Mesendoderm (in vitro differentiated cells): ENCODE results near the gene HMCN1.

ENCODE experiments used
- DNase-seq: peaks from one replicate; pipeline ENCODE4 v3.0.0; 2013
- H2AK5ac ChIP-seq: 2 replicates; pipeline ENCODE4 v1.6.1; 2013; ENCODE audit warnings: low read length, inconsistent platforms
- H2BK120ac ChIP-seq: 2 replicates; pipeline ENCODE4 v1.6.1; 2013; ENCODE audit warnings: low read depth, mild to moderate bottlenecking, low read length, moderate library complexity, mixed read lengths
- H2BK15ac ChIP-seq: replicated peaks from 2 replicates; pipeline ENCODE4 v1.6.1; 2013; ENCODE audit warnings: low read depth, mild to moderate bottlenecking, moderate library complexity
- H2BK5ac ChIP-seq: 2 replicates; pipeline ENCODE4 v1.6.1; 2013; ENCODE audit warnings: low read length, inconsistent platforms
- H3K18ac ChIP-seq: 2 replicates; pipeline ENCODE4 v1.6.1; 2013; ENCODE audit warnings: mild to moderate bottlenecking, low read length, mixed read lengths
- H3K23ac ChIP-seq: one replicate; pipeline ENCODE4 v1.6.1; 2013; ENCODE audit warnings: low read length
- H3K27ac ChIP-seq: 2 replicates; pipeline ENCODE4 v1.5.1; 2013; ENCODE audit warnings: low read depth, mild to moderate bottlenecking, inconsistent platforms, low read length, moderate library complexity
- H3K27me3 ChIP-seq: 2 replicates; pipeline ENCODE4 v1.6.1; 2013; ENCODE audit warnings: low read length, control low read depth, mild to moderate bottlenecking, inconsistent platforms; ENCODE audit not compliant: insufficient read depth, poor library complexity
- H3K36me3 ChIP-seq: 2 replicates; pipeline ENCODE4 v1.6.1; 2013; ENCODE audit warnings: low read length, inconsistent platforms; ENCODE audit not compliant: control insufficient read depth, insufficient read depth
- H3K4ac ChIP-seq: one replicate; pipeline ENCODE4 v1.6.1; 2013; ENCODE audit warnings: low read depth, mild to moderate bottlenecking, low read length, moderate library complexity
- H3K4me1 ChIP-seq: 2 replicates; pipeline ENCODE4 v1.6.1; 2013; ENCODE audit warnings: low read depth, low read length, inconsistent platforms; ENCODE audit not compliant: control insufficient read depth
- H3K4me2 ChIP-seq: 2 replicates; pipeline ENCODE4 v1.6.1; 2013; ENCODE audit warnings: low read length
- H3K4me3 ChIP-seq: 2 replicates; pipeline ENCODE4 v1.5.1; 2013; ENCODE audit warnings: mild to moderate bottlenecking, low read length
- H3K56ac ChIP-seq: one replicate; pipeline ENCODE4 v1.6.1; 2013; ENCODE audit warnings: low read length
- H3K79me1 ChIP-seq: 2 replicates; pipeline ENCODE4 v1.6.1; 2013; ENCODE audit warnings: low read length, inconsistent platforms
- H3K79me2 ChIP-seq: 2 replicates; pipeline ENCODE4 v1.6.1; 2013; ENCODE audit warnings: mild to moderate bottlenecking, low read length; ENCODE audit not compliant: control insufficient read depth, insufficient read depth
- H3K9ac ChIP-seq: 2 replicates; pipeline ENCODE4 v1.6.1; 2013; ENCODE audit warnings: low read length, inconsistent platforms
- H4K5ac ChIP-seq: one replicate; pipeline ENCODE4 v1.6.1; 2013; ENCODE audit warnings: low read length
- H4K8ac ChIP-seq: one replicate; pipeline ENCODE4 v1.6.1; 2013; ENCODE audit warnings: low read depth, mild to moderate bottlenecking, control low read depth, low read length, moderate library complexity
- WGBS: extraction: QIAGEN DNeasy Blood & Tissue Kit; methylation state at CpG from one replicate; pipeline ENCODE4 v1.1.7; 2013; ENCODE audit warnings: low lambda C conversion rate, missing lambda C conversion rate; ENCODE audit not compliant: insufficient coverage; ENCODE audit errors: extremely low coverage; 5-methylcytosine and 5-hydroxymethylcytosine counted together

Gene HMCN1

DNA sequence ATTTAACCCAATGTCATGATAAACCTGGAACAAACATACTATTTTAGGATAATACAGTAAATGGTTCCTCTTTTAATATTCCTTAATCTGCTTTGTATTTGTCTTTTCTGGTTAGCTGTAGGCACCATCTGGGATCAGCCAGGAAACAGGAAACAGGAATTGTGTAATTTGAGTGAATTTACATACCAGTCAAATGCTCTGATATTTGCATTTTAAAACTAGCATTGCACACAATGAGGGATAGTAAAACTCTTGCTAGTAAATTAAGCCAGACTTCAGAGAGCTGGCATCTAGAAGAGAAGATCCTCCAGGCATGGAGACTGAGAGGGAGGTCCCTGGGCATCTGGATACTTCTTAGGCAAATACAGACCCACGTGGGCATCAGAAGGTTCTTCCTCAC is 103.5 kb downstream of the HMCN1 start:
- H3K27me3 ChIP-seq, result no peaks in the 10 kb centered on the region
- no peak overlapping the region for H3K4ac ChIP-seq
- H3K4me1 ChIP-seq, result no peaks in the 10 kb centered on the region
- no peaks in the 10 kb centered on the region for H3K79me1 ChIP-seq
- H3K4me2 ChIP-seq, result no peak overlapping the region
- no CpG with 5 or more reads among the region's 1 CpG for WGBS
- H4K8ac ChIP-seq, result no peak overlapping the region
- H3K23ac ChIP-seq, result no peak overlapping the region
- H2BK15ac ChIP-seq, result no peak overlapping the region
- no peak overlapping the region for H3K56ac ChIP-seq
- peak; percentile 16 for DNase-seq
- H4K5ac ChIP-seq, result no peak overlapping the region
- H3K4me3 ChIP-seq, result no peak overlapping the region
- no peak overlapping the region for H2BK5ac ChIP-seq
- H3K18ac ChIP-seq, result no peak overlapping the region
- H3K27ac ChIP-seq, result no peak overlapping the region
- H3K36me3 ChIP-seq, result no peaks in the 10 kb centered on the region
- H2AK5ac ChIP-seq, result no peak overlapping the region
- no peak overlapping the region for H2BK120ac ChIP-seq
- H3K9ac ChIP-seq, result no peak overlapping the region
- no peaks in the 10 kb centered on the region for H3K79me2 ChIP-seq

DNA sequence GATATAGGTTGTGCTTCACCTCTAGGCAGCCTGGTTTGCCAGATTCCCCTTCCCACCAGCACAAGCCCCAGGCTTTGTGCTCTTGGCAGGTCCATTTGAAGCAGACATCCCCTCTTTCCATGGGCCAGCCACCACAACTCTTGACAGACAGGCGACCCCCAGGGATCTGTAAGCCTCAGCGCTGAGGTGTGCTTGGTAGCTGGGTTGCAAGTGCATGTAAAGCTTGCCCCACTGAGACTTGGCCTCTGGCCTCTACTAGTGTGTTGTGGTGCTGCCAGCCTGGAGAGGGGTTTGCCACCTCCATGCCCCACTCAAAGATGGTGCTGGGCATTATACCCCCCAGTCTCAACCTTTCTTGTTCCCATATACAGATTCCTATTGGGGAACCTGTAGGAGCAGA is 103.9 kb downstream of the HMCN1 start:
- Histone ChIP-seq H2AK5ac (no peak overlapping the region), H4K5ac (no peak overlapping the region), H4K8ac (no peak overlapping the region), H3K56ac (no peak overlapping the region), H3K9ac (no peak overlapping the region), H3K23ac (no peak overlapping the region), H3K27ac (no peak overlapping the region), H2BK120ac (no peak overlapping the region), H2BK15ac (no peak overlapping the region), H3K36me3 (no peaks in the 10 kb centered on the region), H3K18ac (no peak overlapping the region), H3K4me3 (no peak overlapping the region), H3K4ac (no peak overlapping the region), H3K79me1 (no peaks in the 10 kb centered on the region), H3K4me2 (no peak overlapping the region), H3K4me1 (no peaks in the 10 kb centered on the region), H3K79me2 (no peaks in the 10 kb centered on the region), H2BK5ac (no peak overlapping the region), H3K27me3 (no peaks in the 10 kb centered on the region)
- WGBS, result no CpG with 5 or more reads among the region's 2 CpGs
- no peak for DNase-seq

DNA sequence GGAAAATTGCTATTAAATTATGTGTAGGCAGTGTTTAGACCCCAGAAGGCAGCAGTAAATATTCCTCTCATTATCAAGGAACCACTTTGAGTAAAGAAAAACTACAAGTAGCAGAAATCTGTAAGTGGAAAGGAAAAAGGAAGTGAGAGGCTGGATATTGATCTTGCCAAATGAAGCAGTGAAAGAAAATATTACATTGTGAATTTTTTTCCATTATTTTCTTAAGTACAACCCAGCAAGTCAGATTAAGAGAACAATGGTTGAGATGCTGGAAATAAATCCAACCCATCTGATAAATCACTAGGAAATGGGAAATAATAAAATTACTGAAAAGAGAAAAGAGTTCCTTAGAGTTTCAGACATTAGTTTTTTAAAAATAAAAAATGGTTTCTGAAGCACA is 106.7 kb downstream of the HMCN1 start:
- H3K79me2 ChIP-seq, result no peaks in the 10 kb centered on the region
- no peak overlapping the region for H2BK15ac ChIP-seq
- no peaks in the 10 kb centered on the region for H3K36me3 ChIP-seq

DNA sequence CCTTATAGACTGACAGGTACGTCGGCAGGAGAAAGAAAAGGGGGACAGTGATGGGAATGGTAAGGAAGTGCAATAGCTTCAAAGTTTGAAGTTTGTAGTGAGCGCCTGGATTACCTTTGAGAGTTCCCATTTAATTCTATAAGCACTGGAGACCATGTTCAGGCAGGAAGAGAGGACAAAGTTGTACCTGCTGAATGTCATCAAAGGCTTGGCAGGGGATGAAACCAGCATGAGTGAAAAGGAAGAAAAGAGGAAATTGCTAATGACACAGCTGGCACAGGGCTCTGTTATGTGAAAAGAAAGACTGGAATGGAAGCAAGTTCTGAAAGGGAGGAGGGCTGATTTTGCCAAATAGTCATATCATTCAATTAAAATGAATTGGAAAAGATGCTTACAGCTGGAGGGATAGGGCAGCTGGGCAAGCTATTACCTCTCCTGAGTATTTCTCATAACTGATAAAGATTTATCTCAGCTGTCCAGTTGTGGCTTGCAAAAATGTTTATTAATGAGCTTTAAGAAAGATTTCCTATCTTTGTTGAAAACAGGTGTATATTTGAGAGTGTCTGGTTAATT is 109.2 kb downstream of the HMCN1 start:
- H3K18ac ChIP-seq, result peak overlapping the region; percentile 28
- no peak for DNase-seq
- no peak overlapping the region for H4K8ac ChIP-seq
- H2BK120ac ChIP-seq, result no peak overlapping the region
- no peak overlapping the region for H3K4me2 ChIP-seq
- H3K4me1 ChIP-seq, result peaks cover 2% of the 10 kb centered on the region
- no peak overlapping the region for H2BK15ac ChIP-seq
- H4K5ac ChIP-seq, result no peak overlapping the region
- H2BK5ac ChIP-seq, result no peak overlapping the region
- H3K4me3 ChIP-seq, result no peak overlapping the region
- no peak overlapping the region for H3K56ac ChIP-seq
- H3K27ac ChIP-seq, result no peak overlapping the region
- H3K23ac ChIP-seq, result no peak overlapping the region
- no peaks in the 10 kb centered on the region for H3K79me1 ChIP-seq
- no peak overlapping the region for H3K9ac ChIP-seq
- H3K4ac ChIP-seq, result no peak overlapping the region
- no peaks in the 10 kb centered on the region for H3K36me3 ChIP-seq
- no peak overlapping the region for H2AK5ac ChIP-seq
- WGBS, result no CpG with 5 or more reads among the region's 3 CpGs
- no peaks in the 10 kb centered on the region for H3K27me3 ChIP-seq
- no peaks in the 10 kb centered on the region for H3K79me2 ChIP-seq

More for the DNA sequence above, 106.7 kb downstream of the HMCN1 start:
- no peak overlapping the region for H3K18ac ChIP-seq
- H2BK120ac ChIP-seq, result no peak overlapping the region
- H2BK5ac ChIP-seq, result no peak overlapping the region
- no peak overlapping the region for H3K4me2 ChIP-seq
- H3K4me1 ChIP-seq, result peaks cover 2% of the 10 kb centered on the region
- no peaks in the 10 kb centered on the region for H3K27me3 ChIP-seq
- H3K56ac ChIP-seq, result no peak overlapping the region
- no peak overlapping the region for H3K23ac ChIP-seq
- H3K9ac ChIP-seq, result no peak overlapping the region
- no peak overlapping the region for H4K5ac ChIP-seq
- H3K4ac ChIP-seq, result no peak overlapping the region
- no peak overlapping the region for H2AK5ac ChIP-seq
- no peak overlapping the region for H3K27ac ChIP-seq
- DNase-seq, result no peak
- H3K79me1 ChIP-seq, result no peaks in the 10 kb centered on the region
- no peak overlapping the region for H3K4me3 ChIP-seq
- H4K8ac ChIP-seq, result no peak overlapping the region

DNA sequence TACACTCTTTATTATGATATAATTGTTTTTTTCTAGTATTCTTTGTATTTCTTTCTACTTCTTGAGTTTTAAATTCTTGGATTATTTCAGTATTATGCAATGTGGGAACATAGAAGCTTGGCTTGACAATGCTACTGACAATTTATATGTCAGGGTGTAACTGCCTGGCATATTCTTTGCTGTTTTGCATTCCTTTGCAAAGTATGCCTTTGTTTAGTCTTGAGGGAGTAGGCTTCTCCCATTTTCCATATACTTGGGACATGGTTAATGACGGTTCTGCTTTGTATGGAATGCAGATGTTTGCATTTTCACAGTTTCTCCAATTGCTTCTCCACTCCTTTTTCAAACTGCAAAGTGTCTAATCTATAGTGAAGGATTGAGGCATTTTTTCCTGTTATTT is 109.8 kb downstream of the HMCN1 start:
- H3K36me3 ChIP-seq, result no peaks in the 10 kb centered on the region

DNA sequence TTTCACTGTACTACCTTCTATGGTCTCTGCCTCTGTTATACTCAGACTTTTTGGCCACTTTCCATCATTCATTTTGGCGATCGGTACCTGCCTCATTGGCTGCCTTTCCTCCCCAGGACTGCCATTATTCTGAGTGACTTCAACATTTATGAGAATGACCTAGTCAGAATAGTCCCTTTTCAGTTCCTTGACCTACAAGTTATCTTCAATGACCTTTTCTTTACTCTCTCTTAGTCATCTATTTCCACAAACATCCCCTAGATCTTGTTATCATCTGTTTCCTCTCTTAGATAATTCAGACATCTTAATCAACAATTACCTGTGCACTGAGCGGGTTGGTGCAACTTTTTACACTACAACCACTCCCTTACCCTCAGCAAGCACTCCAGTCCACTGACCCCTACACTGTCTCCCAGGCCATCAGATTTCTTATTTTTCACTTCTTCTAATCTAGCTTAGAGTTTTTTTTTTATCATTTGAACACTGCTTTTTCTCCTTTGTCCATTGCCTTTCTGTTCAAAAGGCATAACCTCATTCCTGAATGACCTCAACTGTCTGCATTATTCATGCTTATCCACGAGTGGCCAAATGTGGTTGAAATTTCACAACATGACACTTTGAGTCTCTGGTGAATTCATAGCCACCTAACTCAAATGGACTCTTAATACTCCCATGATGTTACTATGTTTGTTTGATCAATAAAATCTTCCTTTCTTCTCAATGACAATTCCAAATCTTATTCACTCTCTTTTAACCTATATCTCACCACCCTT is 112.7 kb downstream of the HMCN1 start:
- Histone ChIP-seq H3K27ac (no peak overlapping the region), H2AK5ac (no peak overlapping the region), H3K4me3 (no peak overlapping the region), H3K23ac (no peak overlapping the region), H4K5ac (no peak overlapping the region), H2BK15ac (no peak overlapping the region), H3K4me2 (no peak overlapping the region), H3K4ac (no peak overlapping the region), H2BK120ac (no peak overlapping the region), H3K36me3 (no peaks in the 10 kb centered on the region), H3K79me2 (no peaks in the 10 kb centered on the region), H2BK5ac (no peak overlapping the region), H3K4me1 (peaks cover 2% of the 10 kb centered on the region), H4K8ac (no peak overlapping the region), H3K79me1 (no peaks in the 10 kb centered on the region), H3K18ac (no peak overlapping the region), H3K56ac (no peak overlapping the region), H3K27me3 (no peaks in the 10 kb centered on the region), H3K9ac (no peak overlapping the region)
- no peak for DNase-seq
- no CpG with 5 or more reads among the region's 4 CpGs for WGBS

More for the DNA sequence above, 109.8 kb downstream of the HMCN1 start:
- Histone ChIP-seq H3K27me3 (no peaks in the 10 kb centered on the region), H3K4ac (no peak overlapping the region), H3K79me1 (no peaks in the 10 kb centered on the region), H3K79me2 (no peaks in the 10 kb centered on the region), H3K18ac (no peak overlapping the region), H4K5ac (no peak overlapping the region), H3K56ac (no peak overlapping the region), H3K23ac (no peak overlapping the region), H3K4me2 (no peak overlapping the region), H3K9ac (no peak overlapping the region), H4K8ac (no peak overlapping the region), H3K4me3 (no peak overlapping the region), H3K27ac (no peak overlapping the region), H3K4me1 (peaks cover 2% of the 10 kb centered on the region), H2AK5ac (no peak overlapping the region), H2BK15ac (no peak overlapping the region), H2BK120ac (no peak overlapping the region), H2BK5ac (no peak overlapping the region)
- no CpG with 5 or more reads among the region's 1 CpG for WGBS
- DNase-seq, result no peak
